GM18909 (cell line): Measurements from ENCODE around the gene FANK1.
"Not testable (repeated sequence)": the region's sequence is repeated elsewhere in the genome, so short reads cannot be mapped to it uniquely, and the experiment has no call there.

Source experiments
- ATAC-seq: cut with Tn5 transposase; IDR thresholded peaks from one replicate; pipeline ENCODE4 v1.9.1; 2021; ENCODE audit warnings: mild to moderate bottlenecking; ENCODE audit not compliant: unreplicated experiment, poor library complexity

FANK1 gene

GRCh38 chr10:126016156-126016805, 119.9 kb downstream of the FANK1 start:
- no peak for ATAC-seq

- ATAC-seq = no peak
Measured at GRCh38 chr10:126016882-126017281, 120.5 kb downstream of the FANK1 start.

GRCh38 chr10:126017961-126018560, 121.7 kb downstream of the FANK1 start:
- ATAC-seq = no peak

- ATAC-seq = no peak
Measured at GRCh38 chr10:126021833-126022500, 125.6 kb downstream of the FANK1 start.

- ATAC-seq = no peak
Measured at GRCh38 chr10:126022841-126023240, 126.5 kb downstream of the FANK1 start.

GRCh38 chr10:126027692-126028091, 131.3 kb downstream of the FANK1 start:
- ATAC-seq = no peak

- no peak for ATAC-seq
Measured at GRCh38 chr10:126029999-126030398, 133.6 kb downstream of the FANK1 start.

- ATAC-seq = no peak
Measured at GRCh38 chr10:126034586-126034985, 138.2 kb downstream of the FANK1 start.

GRCh38 chr10:126036515-126036914, 140.2 kb downstream of the FANK1 start:
- no peak for ATAC-seq

GRCh38 chr10:126037946-126038345, 141.6 kb downstream of the FANK1 start:
- ATAC-seq = no peak

- no peak for ATAC-seq
Measured at GRCh38 chr10:126041117-126041516, 144.8 kb downstream of the FANK1 start.

- ATAC-seq = peak; percentile 100
Measured at GRCh38 chr10:126041804-126042231, 145.5 kb downstream of the FANK1 start.

- ATAC-seq = no peak
Measured at GRCh38 chr10:126042354-126042753, 146.0 kb downstream of the FANK1 start.

- ATAC-seq = no peak
Measured at GRCh38 chr10:126042906-126043305, 146.5 kb downstream of the FANK1 start.

- no peak for ATAC-seq
Measured at GRCh38 chr10:126043389-126043788, 147.0 kb downstream of the FANK1 start.

- no peak for ATAC-seq
Measured at GRCh38 chr10:126045861-126046260, 149.5 kb downstream of the FANK1 start.

- no peak for ATAC-seq
Measured at GRCh38 chr10:126046831-126047230, 150.5 kb downstream of the FANK1 start.

- not testable (repeated sequence) for ATAC-seq
Measured at GRCh38 chr10:126047749-126048148, 151.4 kb downstream of the FANK1 start.

- ATAC-seq = no peak
Measured at GRCh38 chr10:126049759-126050700, 153.7 kb downstream of the FANK1 start.

GRCh38 chr10:126052171-126052570, 155.8 kb downstream of the FANK1 start:
- ATAC-seq = no peak

- no peak for ATAC-seq
Measured at GRCh38 chr10:126054191-126054590, 157.8 kb downstream of the FANK1 start.
